ENCODE measurements around the gene GPX7. TPM values are rescaled to one million over a fixed set of nuclear protein-coding genes. Genes with fewer than 3 reads are reported as not detected.

GPX7 gene
- total and polyA plus RNA-seq, 9 donors = 10.3 to 23.7 (median 13.2) TPM

DNA sequence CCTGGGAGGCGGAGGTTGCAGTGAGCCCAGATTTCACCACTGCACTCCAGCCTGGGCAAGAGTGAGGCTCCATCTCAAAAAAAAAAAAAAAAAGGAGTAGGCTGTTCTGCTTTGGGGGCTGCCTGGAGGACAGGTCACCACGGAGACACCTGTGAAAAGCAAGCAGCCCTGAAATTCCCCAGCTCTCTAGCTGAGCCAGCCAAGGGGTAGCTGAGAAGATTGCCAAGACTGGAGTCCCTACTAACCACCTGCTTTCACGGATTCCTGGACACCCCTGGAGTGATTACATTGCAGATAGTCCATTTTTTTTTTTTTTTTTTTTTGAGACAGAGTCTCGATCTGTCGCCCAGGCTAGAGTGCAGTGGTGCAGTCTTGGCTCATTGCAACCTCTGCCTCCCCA is 12.5 kb downstream of the GPX7 start:
- 87 to 93% (median 90%) methylated on average over 5 of the region's 5 CpGs for WGBS, 3 donors

DNA sequence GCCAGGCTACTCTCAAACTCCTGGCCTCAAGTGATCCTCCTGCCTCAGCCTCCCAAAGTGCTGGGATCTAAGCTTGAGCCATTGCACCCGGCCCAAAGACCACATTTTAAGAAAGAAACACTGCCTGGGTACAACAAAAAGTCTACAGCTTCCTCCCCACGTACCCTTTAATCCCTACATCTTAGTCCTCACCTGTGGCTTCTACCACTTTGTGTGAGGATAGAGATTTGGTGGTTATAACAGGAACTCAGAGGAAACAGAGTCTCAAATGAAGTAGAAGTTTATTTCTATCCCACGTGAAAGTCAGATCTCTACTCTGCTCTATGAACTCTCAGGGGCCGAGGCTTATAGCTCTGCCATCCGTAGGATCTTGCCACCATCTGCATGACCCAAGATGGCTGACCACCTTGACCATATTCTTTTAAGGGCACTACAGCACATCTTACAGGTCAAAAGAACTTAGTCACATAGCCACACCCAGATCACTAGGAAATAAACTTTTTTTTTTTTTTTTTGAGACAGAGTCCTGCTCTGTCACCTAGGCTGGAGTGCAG is 13.4 kb downstream of the GPX7 start:
- 75 to 94% (median 77%) methylated on average over 5 of the region's 5 CpGs for WGBS, 3 donors
- Histone ChIP-seq H3K9me3 (no peaks in the 10 kb centered on the region), H3K27ac (no peak overlapping the region), H3K4me1 (ENCODE audit: insufficient read depth) (no peaks in the 10 kb centered on the region), H3K27me3 (no peaks in the 10 kb centered on the region), H3K36me3 (no peaks in the 10 kb centered on the region), H3K4me3 (no peak overlapping the region)
- intact Hi-C loops (cut with DNase I) = no loop called here
- TF ChIP-seq, protein P1, sequence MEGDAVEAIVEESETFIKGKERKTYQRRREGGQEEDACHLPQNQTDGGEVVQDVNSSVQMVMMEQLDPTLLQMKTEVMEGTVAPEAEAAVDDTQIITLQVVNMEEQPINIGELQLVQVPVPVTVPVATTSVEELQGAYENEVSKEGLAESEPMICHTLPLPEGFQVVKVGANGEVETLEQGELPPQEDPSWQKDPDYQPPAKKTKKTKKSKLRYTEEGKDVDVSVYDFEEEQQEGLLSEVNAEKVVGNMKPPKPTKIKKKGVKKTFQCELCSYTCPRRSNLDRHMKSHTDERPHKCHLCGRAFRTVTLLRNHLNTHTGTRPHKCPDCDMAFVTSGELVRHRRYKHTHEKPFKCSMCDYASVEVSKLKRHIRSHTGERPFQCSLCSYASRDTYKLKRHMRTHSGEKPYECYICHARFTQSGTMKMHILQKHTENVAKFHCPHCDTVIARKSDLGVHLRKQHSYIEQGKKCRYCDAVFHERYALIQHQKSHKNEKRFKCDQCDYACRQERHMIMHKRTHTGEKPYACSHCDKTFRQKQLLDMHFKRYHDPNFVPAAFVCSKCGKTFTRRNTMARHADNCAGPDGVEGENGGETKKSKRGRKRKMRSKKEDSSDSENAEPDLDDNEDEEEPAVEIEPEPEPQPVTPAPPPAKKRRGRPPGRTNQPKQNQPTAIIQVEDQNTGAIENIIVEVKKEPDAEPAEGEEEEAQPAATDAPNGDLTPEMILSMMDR (IDR thresholded peaks at IDR 0.05) = no peak
- TF ChIP-seq POLR2A (IDR thresholded peaks at IDR 0.05) (no peak), EP300 (IDR thresholded peaks at IDR 0.05) (no peak)
- DNase-seq = no peak

More for the DNA sequence above, 12.5 kb downstream of the GPX7 start:
- H3K4me3 ChIP-seq = no peak overlapping the region
- H3K27me3 ChIP-seq = no peaks in the 10 kb centered on the region
- intact Hi-C loops (cut with DNase I) = no loop called here
- no peak for DNase-seq
- H3K36me3 ChIP-seq = no peaks in the 10 kb centered on the region
- H3K4me1 ChIP-seq (ENCODE audit: insufficient read depth) = no peaks in the 10 kb centered on the region
- H3K27ac ChIP-seq = no peak overlapping the region
- TF ChIP-seq, protein P1 (IDR thresholded peaks at IDR 0.05) = no peak
- no peak for TF ChIP-seq EP300 (IDR thresholded peaks at IDR 0.05)
- no peak for TF ChIP-seq POLR2A (IDR thresholded peaks at IDR 0.05)
- no peaks in the 10 kb centered on the region for H3K9me3 ChIP-seq

DNA sequence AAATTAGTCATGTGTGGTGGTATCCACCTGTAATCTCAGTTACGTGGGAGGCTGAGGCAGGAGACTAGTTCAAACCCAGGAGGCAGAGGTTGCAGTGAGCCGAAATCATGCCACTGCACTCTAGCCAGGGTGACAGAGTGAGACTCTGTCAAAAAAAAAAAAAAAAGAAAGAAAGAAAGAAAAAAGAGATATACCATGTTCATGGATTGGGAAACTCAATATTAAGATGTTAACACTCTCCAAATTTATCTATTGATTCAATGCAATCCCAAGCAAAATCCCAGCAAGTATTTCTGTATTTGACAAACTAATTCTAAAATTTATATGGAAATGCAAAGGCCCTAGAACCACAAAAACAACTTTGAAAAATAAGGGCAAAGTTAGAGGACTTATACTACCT is 19.8 kb downstream of the GPX7 start:
- no peaks in the 10 kb centered on the region for H3K27me3 ChIP-seq
- H3K4me3 ChIP-seq = no peak overlapping the region
- H3K36me3 ChIP-seq = no peaks in the 10 kb centered on the region
- no peak for DNase-seq
- H3K4me1 ChIP-seq (ENCODE audit: insufficient read depth) = no peaks in the 10 kb centered on the region
- no peak overlapping the region for H3K27ac ChIP-seq
- WGBS, 3 donors = 95 to 100% (median 96%) methylated on average over 2 of the region's 2 CpGs
- TF ChIP-seq, protein P1 (IDR thresholded peaks at IDR 0.05) = no peak
- TF ChIP-seq POLR2A (IDR thresholded peaks at IDR 0.05) (no peak), EP300 (IDR thresholded peaks at IDR 0.05) (no peak)
- intact Hi-C loops (cut with DNase I) = no loop called here
- peaks cover 0 to 7% of the 10 kb centered on the region in 2 donors for H3K9me3 ChIP-seq

DNA sequence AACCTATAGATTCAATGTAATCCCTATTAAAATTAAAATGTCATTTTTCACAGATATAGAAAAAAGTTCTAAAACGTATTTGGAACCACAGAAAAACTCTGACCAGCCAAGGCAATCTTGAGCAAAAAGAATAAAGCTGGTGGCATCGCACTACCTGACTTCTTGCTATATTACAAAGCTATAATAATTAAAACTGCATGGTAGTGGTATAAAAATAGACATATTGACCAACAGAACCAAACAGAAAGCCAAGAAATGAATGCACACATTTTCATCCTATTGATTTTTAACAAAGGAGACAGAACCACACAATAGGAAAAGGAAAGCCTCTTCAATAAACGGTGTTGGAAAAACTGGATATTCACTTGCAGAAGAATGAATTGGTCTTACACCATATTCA is 21.6 kb downstream of the GPX7 start:
- TF ChIP-seq EP300 (IDR thresholded peaks at IDR 0.05) (no peak), POLR2A (IDR thresholded peaks at IDR 0.05) (no peak)
- TF ChIP-seq, protein P1 (IDR thresholded peaks at IDR 0.05) = no peak
- H3K9me3 ChIP-seq = peaks cover 0 to 7% of the 10 kb centered on the region in 2 donors
- no peaks in the 10 kb centered on the region for H3K27me3 ChIP-seq
- no peak overlapping the region for H3K27ac ChIP-seq
- H3K4me1 ChIP-seq (ENCODE audit: insufficient read depth) = no peaks in the 10 kb centered on the region
- 95 to 97% (median 97%) methylated on average over 3 of the region's 3 CpGs for WGBS, 3 donors
- intact Hi-C loops (cut with DNase I) = no loop called here
- H3K36me3 ChIP-seq = no peaks in the 10 kb centered on the region
- H3K4me3 ChIP-seq = no peak overlapping the region
- DNase-seq = no peak

Data from ovary (tissue), 9 donors.